Omental fat pad (tissue), 4 donors: ENCODE results near the gene CELF4. TPM values are rescaled to one million over a fixed set of nuclear protein-coding genes. Genes with fewer than 3 reads are reported as not detected.

Experiments
- ATAC-seq: fragments of 150-250 bp; one replicate; pipeline ENCODE4 v1.9.1; 2016; ENCODE audit warnings: mild to moderate bottlenecking, moderate library complexity; ENCODE audit not compliant: low FRiP score
- DNase-seq: peaks from one replicate; pipeline ENCODE4 v3.0.0-alpha.2; 2019; ENCODE audit warnings: low spot score
- CTCF ChIP-seq, 3 donors: fragments of 450-650 bp; IDR thresholded peaks; one replicate each; pipeline ENCODE4 v1.5.1; 2016 to 2017; ENCODE audit warnings: antibody characterized with exemption in 3 of 3, mild to moderate bottlenecking in 3 of 3, moderate library complexity in 2 of 3
- total RNA-seq, 4 donors: library from RNA; depleted of rRNA; stranded (reverse); fragments of >200 nt; gene quantifications; one replicate each; pipeline ENCODE4 v1.1.0, GENCODE V29; 2016

CELF4 gene
- total RNA-seq, 4 donors from 2014 or later, result 0.37 to 0.47 TPM; not detected in 2

DNA sequence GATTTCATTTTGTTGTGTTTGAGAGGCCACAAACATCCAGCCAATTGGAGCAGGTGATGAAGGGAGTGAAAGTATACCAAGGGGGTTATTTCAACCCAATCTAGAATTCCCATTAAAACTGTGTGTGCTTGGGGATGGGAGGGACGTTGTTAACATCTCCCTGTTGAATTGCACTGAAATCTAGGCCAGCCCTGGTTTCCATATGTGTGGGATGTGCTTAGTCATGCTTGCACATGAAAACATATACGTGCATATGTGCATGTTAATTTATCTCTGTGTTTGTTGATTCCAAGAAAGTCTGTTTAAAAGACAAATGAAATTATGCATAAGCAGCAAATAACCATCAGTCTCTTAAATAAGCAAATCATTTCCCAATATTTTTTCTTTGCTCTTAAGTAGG lies 5.6 kb downstream of the CELF4 start:
- no peak for TF ChIP-seq CTCF (IDR thresholded peaks at IDR 0.05)
- ATAC-seq, result no peak
- no peak for DNase-seq

DNA sequence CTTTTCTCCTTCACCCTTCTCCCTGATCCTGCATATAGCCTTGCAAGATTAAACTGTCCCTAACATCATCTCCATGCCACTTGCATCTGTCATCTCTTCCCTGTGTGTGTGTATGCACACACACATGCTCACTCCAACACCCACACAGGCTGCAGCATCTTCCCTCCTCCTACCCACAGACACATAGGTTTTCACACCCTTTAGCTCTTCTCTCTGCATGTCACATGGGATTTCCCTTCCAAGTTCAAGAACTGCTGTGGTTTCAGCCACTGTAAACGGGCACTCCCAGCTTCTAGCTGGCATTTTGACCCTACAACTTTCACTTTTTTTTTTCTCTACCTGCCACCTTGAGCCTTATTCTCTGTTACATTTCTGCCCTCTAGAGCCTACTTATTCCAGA lies 6.4 kb downstream of the CELF4 start:
- DNase-seq (no peak), ATAC-seq (no peak)
- no peak for TF ChIP-seq CTCF (IDR thresholded peaks at IDR 0.05)

DNA sequence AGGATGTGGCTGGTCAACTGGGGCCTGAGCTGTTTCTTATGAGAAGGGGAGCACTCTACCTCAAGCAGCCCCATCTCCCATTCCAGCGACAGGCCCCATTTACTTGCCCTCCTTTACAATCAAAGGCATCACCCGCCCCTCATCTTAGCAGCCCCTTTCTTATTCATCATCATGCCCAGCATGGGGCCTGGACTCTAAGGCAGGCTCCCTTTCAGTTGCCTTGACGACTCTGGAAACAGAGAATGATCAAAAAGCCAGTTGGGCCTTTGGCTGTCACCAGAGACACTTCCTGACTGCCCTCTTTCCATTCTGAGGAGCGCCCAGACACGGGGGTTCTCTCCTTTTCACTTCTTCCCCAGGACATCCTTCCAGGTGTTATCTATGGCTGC lies 11.2 kb downstream of the CELF4 start:
- ATAC-seq (no peak), DNase-seq (no peak)
- no peak for TF ChIP-seq CTCF (IDR thresholded peaks at IDR 0.05)

- ATAC-seq, result no peak
- no peak for DNase-seq
- no peak for TF ChIP-seq CTCF (IDR thresholded peaks at IDR 0.05)
Measured at GRCh38 chr18:37553633-37554398, 11.8 kb downstream of the CELF4 start.

GRCh38 chr18:37552286-37552685 lies 13.3 kb downstream of the CELF4 start:
- DNase-seq, result no peak
- no peak for TF ChIP-seq CTCF (IDR thresholded peaks at IDR 0.05)

GRCh38 chr18:37551846-37552245 lies 13.8 kb downstream of the CELF4 start:
- DNase-seq (no peak), ATAC-seq (no peak)
- no peak for TF ChIP-seq CTCF (IDR thresholded peaks at IDR 0.05)

More at GRCh38 chr18:37552286-37552685, 13.3 kb downstream of the CELF4 start:
- no peak for ATAC-seq

- TF ChIP-seq CTCF (IDR thresholded peaks at IDR 0.05), result no peak
- no peak for DNase-seq
- ATAC-seq, result no peak
Measured at GRCh38 chr18:37551249-37551648, 14.3 kb downstream of the CELF4 start.
